GM18520 (cell line): ENCODE data around the gene APC.
A peak's percentile ranks its signal among the peaks of the same experiment; 100 is the strongest.

ENCODE experiments used
- ATAC-seq: cut with Tn5 transposase; IDR thresholded peaks from one replicate; pipeline ENCODE4 v1.9.1; 2021; ENCODE audit not compliant: unreplicated experiment

APC gene

DNA sequence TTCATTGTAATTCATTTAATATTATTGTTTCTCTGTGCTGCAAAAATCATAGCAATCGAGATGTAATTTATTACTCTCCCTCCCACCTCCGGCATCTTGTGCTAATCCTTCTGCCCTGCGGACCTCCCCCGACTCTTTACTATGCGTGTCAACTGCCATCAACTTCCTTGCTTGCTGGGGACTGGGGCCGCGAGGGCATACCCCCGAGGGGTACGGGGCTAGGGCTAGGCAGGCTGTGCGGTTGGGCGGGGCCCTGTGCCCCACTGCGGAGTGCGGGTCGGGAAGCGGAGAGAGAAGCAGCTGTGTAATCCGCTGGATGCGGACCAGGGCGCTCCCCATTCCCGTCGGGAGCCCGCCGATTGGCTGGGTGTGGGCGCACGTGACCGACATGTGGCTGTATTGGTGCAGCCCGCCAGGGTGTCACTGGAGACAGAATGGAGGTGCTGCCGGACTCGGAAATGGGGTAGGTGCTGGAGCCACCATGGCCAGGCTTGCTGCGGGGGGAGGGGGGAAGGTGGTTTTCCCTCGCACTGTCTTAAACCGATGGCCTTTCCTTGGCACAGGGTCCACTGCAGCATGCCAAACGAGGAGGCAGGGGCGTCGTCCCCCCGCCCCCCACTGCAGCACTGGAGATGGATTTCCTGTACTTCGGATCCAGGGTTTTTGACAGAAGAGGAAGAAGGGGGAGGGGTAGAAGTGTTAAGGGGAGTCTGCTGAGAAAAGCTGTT is at the start of gene APC:
Gene APC, plus strand, starts transcription at position 423 of the 728 bp plus-strand sequence. CDS start 17,006 bp downstream, outside the sequence.
- ATAC-seq, result peak; percentile 97

DNA sequence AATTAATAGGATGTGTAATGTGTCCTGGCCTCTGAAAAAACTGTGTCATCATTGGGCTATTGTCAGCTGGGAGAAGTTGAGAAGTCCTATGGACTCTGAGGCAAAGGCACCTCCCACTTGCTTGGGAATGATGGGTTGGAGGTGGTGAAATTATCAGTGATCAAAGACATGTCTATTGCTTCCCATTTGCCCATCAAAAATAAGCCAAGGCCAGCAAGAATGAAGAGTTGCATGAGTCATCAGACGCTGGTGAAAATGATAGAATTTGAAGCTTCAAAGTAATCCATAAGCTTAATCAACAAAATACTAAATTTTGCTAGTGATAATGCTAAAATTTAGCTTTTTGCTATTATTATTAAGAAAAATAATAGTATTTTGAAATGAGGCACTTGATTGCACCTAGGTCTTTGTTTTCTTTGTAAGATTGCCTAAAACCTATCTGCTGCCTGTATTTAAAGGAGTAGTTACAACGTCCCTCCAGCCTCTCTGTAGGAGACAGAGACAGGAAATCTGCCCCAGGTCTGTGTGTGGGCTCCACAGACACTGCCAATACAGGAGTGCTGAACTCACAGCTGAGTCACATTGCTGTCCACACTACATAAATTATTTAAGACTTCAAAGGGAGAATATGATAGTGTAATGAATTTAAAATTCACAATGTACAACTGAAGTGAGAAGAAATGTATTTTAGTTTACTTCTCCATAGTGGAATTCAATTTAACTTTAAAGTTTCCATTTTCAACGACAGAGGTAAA is 48.4 kb upstream of the APC start:
- no peak for ATAC-seq

DNA sequence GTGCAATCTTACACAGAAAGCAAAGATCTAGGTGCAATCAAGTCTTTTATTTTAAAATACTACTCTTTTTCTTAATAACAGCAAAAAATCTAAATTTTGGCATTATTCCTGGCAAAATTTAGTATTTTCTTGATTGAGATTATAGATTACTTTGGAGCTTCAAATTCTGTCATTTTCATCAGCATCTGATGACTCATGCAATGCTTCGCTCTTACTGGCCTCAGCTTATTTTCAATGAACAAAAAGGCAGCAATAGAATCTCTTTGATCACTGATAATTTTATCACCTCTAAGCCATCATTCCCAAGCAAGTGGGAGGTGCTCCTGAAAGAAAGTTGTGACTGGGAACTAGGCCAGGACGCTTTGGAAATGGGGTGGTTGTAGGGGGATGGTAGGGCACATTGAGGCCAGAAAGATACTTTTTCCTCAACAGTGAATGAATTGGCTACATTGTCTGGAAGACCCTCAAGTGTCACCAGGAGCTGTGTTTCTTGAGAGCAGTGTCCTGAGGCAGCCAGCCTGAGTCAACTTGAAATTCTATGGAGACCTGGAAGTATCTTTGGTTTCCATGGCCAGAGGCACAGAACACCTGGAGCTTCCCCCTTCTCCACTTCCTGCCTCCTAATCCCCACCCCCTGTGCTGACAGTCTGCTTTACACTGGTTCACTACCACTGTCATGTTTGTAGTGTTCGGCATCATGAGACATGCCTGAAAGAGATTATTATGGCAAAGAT is 46.9 kb upstream of the APC start:
- no peak for ATAC-seq

DNA sequence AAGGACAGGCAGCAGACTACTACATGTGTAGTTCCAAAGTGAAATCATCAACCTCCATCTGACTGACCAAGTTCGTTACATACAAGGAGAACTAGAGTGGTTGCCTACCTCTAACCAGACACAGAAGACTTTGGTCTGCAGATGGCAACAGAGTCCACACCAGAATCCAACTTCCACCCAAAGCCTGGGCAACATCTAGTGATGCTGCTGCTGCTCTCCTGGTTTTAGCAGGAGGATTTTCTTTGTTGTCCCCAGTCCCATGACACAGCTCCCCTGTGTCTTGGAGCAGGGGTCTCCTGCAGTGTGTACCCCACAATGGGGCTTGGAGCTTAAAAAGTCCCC is 46.4 kb upstream of the APC start:
- no peak for ATAC-seq

DNA sequence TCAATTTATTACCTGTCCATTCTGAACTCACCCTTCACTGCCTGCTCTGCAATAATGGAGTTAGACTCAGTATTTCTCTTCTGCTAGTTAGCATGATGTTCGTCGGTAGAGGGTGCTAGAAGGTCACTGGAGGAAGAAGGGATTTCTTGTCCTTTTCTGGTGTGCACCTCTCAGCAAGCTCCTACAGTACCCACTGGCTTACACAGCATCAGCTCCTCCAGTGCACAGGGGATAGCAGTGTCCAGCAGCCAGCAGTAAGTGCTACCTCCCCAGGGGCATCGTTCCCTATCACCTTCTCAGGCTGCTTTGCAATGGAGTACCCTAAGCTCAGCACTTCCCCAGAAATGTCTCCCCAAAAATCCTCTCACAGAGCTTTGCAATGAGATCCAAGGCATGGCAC is 45.9 kb upstream of the APC start:
- no peak for ATAC-seq

DNA sequence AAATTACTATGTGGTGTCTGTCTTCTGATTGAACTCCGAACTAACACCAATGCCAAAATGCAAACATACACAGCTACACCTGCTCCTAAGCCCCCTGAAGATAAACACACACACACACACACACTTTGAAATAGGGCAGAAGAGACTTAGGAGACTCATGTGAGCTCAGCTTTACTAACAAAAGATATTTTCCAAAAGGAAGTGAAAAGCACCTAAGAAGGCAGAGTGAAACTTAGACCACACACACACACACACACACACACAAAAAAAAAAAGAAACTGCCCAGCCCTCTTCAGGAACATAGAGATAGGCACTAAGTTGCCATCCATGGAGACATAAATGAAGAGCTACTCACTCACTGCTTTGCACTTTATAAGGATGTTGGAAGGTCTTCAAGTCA is 45.2 kb upstream of the APC start:
- ATAC-seq, result no peak

DNA sequence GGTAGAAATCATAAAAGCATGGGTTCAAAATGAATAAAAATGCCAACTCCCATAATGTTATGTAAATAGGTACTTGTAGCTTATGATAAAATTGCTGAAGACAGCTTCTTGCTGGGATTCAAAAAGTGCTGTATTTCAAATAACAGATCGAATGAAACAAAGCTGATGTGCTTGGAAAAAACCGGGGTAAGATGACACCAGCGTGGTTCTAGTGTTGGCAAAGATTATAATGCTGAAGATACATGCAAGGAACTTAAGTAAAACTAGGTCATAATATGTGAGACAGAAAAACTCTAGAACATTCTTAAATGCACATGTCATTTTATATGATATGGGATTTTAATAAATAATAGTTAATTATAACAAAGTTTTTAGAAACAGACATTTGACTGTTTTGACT is 44.4 kb upstream of the APC start:
- no peak for ATAC-seq

DNA sequence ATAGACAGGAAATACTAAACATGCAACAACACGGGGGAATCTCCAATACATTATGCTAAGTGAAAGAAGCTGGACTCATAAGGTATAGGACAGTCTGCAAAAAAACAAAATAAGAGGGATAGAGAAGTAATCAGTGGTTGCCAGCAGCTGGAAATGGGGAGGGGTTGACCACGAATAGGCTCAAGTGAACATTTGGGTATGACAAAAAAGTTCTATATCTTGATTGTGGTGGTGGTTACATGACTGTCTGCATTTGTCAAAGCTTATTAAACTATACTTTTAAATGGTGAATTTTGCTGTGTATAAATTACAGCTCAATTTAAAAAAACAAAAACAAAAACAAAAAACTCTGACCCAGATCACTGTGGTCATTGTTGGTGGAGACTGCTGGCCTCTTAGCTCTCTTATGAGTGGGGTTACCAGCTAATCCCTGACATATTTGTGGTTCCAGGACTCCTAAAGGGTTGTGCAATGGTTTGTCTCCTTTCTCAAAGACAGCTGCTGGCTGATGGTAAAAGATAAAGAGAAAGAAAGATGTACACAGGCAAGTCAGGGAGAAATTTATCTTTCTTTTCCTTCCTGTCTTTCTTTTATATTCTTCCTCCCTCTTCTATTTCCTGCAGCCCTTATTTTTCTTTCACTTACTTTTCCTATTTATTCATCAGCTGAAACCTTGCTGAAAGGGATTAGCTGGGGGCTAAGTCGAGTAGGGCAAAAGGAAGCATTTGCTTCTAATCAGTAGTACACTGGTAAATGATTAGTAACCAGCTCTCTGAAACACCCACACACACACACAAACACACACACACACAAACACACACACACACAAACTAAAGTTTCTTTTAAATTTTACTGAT is 42.6 kb upstream of the APC start:
- no peak for ATAC-seq

DNA sequence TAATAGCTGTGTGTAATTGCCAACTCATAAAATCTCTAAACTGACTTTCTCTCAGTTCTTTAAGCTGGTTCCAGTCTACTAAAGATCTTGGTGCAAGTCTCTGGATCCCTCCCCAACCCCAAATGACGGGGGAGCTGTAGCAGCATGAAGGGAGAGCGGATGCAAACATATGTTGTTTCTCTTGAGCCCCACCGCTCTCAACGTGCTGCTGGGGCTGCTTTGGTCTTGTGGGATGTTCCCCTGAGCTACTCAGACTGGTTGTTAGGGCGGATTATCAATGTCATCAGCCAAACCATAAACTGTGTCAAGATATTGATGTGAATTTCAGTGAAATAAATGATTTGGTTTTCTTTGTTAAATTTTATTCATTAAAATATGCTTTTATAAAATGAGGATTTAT is 40.9 kb upstream of the APC start:
- ATAC-seq, result no peak

DNA sequence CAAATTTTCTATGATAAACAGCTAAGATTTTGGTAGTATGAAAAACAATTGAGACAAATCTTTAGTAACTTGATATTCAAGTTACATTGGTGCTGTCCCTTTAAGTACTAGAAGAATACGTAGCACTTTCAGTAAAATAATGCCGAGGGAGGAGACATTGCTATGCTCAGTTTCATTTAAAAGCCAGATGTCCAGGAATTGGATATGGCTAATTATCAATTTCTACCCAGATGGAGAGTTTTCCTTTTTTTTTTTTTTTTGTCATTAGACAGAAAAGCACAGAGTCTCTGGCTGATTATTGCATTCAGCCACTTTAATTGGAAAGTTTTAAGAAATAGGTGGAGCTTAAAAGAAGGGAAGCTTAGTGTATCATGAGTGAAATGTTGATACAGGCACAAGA is 40.4 kb upstream of the APC start:
- no peak for ATAC-seq

DNA sequence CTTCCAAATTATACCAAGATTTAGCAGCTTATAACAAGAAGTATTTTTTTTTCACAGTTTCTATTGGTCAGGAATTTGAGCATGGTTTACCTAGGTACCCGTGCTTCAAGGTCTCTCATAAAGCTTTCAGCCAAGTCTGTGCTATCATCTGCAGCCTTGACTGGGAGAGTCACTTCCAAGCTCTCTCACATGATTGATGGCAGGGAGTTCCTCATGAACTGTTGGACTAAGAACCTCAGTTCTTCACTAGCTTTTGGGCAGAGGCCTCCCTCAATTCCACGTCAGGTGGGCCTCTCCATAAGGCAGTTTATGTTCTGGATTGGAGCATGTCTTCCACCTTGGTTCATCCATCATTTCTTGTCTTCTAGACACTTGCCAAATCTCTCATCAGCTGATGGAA is 39.9 kb upstream of the APC start:
- no peak for ATAC-seq

DNA sequence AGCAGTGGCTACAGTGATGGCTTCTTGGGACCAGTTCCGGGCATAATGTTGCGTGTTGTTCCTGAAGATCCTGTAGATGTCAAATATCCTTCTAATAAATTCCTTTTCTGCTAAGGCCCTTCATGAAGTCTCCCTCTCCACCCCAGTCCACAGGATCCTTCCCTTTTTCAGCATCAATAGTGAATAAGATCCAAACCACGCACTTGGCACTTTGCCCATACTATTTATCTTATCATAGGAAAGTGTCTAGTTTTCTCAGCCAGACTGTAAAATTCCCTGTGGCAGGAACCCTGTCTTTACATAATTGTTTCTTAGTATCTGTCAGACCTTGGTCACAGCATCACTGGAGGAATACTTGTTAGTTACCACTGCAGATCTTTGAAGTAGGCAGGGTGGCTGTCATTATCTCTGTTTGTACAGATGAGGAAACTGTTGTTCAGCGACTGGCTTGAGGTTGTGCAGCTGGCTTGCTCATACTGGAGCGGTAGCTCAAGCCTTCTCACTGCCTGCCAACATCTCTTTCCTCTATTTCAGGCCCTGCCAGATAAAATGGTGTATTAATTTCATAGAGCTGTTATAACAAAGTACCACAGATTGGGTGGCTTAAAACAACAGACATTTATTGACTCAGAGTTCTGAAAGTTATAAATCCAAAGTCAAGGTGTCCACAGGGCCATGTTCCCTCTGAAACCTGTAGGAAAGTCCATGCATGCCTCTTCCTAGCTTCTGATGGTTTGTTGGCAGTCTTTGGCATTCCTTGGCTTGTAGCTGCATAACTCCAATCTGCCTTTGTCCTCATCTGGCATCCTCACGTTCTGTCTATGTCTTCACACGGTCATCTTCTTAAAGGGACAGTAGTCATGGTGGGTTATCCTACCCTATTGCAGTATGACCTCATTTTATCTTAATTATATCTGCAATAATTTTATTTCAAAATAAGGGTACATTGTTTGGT is 33.5 kb upstream of the APC start:
- no peak for ATAC-seq

DNA sequence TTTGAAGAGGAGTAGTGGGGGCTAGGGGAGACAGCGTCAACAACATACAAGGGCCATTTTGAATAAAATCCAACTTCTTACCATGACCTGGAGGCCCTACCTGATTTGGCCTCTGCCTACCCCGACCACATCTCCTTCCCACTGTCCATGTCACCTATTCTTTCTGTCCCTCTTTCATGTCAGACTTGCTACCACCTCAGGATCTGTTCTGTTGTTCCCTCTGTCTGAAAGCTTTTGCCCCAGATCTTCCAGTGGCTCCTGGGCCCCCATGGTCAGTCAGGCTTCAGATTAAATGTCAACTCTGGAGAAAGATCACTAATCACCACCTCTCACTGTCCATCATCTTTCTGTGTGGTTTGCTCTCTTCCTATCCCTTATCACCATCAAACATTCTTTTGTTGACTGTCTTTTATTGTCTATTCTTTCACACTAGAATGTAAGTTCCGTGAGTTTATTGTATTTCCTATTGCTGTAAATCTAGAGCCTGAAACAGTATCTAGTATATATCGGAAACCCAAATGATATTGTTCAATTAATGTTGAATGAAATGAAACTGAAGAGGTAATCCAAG is 31.2 kb upstream of the APC start:
- no peak for ATAC-seq

DNA sequence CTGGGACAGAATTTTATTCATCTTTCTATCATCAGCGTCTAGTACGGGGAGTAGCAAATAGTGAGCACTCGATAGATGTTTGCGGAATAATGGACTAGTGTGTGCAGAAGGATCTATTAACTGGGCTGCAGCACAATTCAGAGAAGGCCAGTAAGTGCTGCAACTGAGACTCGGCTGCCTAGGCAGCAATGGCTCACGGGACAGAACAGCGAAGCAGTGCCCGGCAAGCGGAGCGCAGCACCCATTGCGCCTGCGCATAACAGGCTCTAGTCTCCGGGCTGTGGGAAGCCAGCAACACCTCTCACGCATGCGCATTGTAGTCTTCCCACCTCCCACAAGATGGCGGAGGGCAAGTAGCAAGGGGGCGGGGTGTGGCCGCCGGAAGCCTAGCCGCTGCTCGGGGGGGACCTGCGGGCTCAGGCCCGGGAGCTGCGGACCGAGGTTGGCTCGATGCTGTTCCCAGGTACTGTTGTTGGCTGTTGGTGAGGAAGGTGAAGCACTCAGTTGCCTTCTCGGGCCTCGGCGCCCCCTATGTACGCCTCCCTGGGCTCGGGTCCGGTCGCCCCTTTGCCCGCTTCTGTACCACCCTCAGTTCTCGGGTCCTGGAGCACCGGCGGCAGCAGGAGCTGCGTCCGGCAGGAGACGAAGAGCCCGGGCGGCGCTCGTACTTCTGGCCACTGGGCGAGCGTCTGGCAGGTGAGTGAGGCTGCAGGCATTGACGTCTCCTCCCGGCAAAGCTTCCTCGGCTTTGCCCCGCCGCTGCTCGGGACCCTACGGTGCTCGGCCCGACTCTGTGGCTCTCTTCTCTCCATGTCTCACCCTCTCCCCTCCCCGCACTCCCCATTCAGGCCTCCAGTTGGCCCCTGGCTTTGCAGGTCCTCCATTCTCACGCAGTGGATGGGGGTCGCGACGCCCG is 30.2 kb upstream of the APC start:
- ATAC-seq, result peak; percentile 91

DNA sequence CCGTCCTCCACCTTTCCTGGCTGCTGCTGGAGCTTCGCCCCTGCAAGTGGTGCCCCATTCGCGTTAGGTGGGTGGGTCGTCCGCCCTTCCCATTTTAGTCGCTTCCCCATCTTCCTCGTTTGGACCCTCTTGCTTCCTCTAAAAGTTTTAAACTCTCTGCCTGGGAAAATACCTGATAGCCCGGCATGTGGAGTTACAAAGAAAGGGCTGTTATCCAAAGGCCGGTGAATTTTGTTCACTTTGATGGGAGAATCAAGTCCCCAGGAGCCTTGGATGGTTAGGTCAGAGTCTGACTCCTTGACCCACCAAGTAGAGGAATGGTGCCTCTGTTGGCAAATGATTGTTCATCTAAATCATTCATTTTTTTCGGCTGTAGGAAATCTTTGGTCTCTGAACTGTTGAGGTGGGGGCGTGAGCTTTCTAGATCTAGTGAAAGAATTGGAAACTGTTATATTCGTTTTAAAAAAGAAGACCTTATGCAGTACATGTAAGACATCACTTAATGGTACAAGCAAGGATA is 29.5 kb upstream of the APC start:
- no peak for ATAC-seq

DNA sequence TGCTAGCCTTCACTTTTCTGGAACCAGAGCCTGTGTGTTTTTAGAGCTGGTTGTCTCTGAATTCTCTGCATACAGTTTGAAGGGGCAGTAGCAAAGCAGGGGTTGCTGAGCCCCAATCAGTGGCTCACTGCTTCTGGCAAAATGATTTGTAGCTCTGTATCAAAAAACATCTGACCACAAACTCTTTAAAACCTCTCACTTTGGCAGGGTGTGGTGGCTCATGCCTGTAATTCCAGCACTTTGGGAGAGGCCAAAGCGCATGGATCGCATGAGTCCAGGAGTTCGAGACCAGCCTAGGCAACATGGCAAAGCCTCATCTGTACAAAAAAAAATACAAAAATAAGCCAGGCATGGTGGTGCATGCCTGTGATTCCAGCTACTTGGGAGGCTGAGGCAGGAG is 28.3 kb upstream of the APC start:
- no peak for ATAC-seq

DNA sequence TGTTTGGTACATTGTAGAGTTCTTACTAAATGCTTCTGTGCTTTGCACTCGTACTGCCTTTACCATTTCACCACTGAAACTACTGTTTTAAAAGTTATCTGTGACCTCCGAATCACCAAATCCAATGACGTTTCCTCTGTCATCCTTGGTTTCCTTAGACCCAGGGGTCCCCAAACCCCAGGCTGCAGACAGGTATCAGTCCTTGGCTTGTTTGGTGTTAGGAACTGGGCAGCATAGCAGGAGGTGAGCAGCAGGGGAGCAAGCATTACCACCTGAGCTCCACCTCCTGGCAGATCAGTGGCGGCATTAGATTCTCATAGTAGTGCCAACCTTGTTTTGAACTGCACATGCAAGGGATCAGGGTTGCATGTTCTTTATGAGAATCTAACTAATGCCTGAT is 26.8 kb upstream of the APC start:
- ATAC-seq, result no peak

DNA sequence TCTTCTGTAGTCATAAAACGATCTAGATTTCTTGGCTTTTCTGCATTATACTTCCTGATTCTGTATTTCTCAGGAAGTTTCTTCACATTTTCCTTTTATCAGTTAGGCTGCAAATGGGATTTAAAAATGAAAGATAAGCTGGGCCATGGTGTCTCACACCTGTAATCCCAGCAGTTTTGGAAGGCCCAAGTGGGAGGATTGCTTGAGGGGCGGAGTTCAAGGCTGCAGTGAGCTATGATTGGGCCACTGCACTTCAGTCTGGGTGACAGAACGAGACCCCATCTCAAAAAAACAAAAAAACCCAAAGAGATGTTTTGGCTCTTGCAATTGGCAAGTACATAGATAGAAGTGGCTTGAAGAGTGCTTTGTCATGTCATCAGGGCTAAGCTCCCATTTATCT is 26.2 kb upstream of the APC start:
- ATAC-seq, result no peak
